ENCODE results near the gene GPR89A.

Gene GPR89A

DNA sequence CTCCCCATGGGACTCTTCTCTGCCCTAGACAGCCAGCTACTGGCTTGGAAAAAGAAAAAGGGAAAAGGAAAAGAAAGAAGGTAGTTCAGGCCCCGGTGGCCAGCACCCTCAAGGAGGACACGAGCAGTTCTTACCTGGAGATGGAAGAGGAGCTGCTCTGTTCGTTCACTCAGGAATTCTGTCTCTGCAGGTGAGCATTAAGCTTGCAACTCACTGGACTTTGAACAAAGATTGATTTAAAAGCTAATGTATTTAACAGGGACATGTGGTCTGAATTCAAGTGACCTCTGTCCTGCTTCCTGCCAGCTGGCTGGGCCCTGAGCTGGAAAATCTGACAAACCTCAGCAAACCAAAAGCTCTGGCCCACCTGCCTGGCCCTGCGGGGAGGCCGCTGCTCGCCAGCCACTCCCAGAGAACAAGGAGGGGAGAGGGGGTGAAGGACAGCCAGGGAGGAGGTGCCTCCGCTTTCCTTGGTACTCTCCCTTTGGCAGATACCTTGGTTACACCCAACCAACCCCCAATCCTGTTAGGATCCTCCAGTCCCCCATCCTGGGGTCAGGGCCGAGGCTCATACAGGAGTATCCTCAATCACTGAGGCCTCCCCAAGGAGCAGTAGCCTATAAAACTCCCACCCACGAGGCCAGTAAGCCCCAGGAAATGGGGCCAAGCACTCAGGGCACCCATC is 99.5 kb downstream of the GPR89A start, which contains the start of gene PDZK1:
PDZK1 (minus strand) TSS at position 186 of the 685 bp plus-strand sequence. CDS start 19,347 bp downstream, outside the sequence.
- TF ChIP-seq, protein P1, sequence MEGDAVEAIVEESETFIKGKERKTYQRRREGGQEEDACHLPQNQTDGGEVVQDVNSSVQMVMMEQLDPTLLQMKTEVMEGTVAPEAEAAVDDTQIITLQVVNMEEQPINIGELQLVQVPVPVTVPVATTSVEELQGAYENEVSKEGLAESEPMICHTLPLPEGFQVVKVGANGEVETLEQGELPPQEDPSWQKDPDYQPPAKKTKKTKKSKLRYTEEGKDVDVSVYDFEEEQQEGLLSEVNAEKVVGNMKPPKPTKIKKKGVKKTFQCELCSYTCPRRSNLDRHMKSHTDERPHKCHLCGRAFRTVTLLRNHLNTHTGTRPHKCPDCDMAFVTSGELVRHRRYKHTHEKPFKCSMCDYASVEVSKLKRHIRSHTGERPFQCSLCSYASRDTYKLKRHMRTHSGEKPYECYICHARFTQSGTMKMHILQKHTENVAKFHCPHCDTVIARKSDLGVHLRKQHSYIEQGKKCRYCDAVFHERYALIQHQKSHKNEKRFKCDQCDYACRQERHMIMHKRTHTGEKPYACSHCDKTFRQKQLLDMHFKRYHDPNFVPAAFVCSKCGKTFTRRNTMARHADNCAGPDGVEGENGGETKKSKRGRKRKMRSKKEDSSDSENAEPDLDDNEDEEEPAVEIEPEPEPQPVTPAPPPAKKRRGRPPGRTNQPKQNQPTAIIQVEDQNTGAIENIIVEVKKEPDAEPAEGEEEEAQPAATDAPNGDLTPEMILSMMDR (IDR thresholded peaks at IDR 0.05; ENCODE audit: extremely low read depth, missing control alignments), result no peak
- DNase-seq (ENCODE audit: low spot score), result no peak

DNA sequence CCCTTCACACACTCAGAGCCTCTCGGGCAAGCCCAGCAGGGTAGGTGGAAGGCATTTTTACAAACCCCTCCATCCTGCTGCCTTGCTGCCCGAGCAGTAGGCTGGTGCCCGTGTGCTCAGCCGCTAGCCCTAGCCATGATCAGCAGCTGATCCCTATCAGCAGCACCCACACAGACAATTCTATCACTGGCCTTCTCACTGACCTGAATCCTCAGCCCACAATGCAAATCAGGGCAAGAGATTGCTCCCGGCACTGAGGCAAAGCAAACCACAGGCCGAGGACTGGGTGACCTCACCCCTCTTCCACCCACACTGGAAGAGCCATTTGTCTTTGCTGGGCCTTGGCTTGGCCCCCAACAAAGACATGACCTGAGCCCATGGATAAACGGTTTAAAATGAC is 100.3 kb downstream of the GPR89A start:
- TF ChIP-seq, protein P1 (IDR thresholded peaks at IDR 0.05; ENCODE audit: extremely low read depth, missing control alignments), result no peak
- DNase-seq (ENCODE audit: low spot score), result peak; percentile 39

DNA sequence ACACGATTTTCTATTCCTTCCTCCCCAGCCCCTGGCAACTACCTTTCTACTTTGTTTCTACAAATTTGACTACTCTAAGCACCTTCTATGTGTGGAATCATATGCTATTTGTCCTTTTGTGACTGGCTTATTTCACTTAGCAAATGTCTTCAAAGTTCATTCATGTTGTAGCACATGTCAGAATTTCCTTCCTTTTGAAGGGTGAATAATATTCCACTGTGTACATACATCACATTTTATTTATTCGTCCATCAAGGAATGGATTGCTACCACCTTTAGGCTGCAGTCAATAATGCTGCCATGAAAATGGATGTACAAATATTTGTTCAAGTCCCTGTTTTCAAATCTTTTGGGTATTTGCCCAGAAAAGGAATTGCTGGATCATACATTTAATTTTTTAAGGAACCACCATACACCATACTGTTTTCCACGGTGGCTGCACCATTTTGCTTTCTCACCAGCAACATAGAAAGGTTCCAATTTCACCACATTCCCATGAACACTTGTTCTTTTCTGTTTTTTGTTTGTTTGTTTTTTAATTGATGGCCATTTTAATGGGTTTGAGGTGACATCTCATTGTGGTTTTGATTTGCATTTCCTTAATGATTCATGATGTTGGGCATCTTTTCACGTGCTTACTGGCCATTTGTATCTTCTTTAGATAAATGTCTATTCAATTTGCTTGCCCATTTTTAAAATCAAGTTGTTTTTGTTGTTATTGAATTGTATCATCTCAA is 102.7 kb downstream of the GPR89A start:
- TF ChIP-seq, protein P1 (IDR thresholded peaks at IDR 0.05; ENCODE audit: extremely low read depth, missing control alignments), result no peak
- DNase-seq (ENCODE audit: low spot score), result no peak

DNA sequence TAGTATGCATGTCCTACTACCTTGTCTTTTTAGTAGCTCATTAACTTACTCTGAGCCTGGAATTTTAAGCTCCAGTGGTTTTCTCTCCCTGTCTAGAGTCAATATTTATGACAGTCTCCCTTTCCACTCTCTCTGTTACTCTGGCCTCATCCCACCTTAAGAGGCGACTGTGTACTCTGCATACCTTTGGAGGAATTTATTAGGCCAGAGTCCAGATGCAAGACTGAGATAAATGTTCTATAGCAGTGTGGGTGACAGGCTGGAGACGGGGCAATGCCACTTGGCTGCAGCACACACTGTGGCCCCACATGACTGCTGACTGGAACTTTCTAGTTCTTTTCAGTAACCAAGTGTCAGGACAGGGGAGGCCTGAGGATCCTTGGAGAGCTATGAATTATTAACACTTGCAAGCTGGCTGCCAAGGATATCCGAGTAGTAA is 103.4 kb downstream of the GPR89A start:
- TF ChIP-seq, protein P1 (IDR thresholded peaks at IDR 0.05; ENCODE audit: extremely low read depth, missing control alignments), result no peak
- DNase-seq (ENCODE audit: low spot score), result no peak

DNA sequence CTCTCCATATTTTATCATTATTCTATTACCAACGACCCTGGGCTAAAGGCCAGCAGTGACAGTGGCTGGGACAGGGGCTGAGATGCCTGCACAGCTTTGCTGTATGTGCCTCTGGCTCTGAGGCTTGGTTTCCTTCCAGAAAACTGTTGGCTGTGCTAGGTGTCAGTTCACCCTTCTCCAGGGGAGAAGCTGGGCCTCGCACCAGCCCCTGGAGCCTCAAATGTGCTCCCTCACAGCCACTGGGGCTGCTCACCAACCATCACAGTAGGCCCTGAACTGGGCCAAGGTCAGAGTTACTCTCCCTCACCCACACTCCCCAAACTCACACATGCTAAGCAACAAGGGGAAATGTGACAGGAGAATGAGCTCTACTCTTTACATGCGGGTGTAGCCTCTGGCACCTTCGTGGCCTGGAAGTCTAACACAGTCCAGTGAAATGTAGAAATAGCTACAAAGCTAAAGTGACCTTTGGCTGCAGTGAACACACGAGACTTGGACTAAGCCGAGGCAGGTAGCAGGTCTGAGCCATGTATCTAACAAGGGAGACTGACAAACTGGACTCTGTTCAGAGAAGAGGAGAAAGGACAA is 106.8 kb downstream of the GPR89A start:
- TF ChIP-seq, protein P1 (IDR thresholded peaks at IDR 0.05; ENCODE audit: extremely low read depth, missing control alignments), result no peak
- no peak for DNase-seq (ENCODE audit: low spot score)

DNA sequence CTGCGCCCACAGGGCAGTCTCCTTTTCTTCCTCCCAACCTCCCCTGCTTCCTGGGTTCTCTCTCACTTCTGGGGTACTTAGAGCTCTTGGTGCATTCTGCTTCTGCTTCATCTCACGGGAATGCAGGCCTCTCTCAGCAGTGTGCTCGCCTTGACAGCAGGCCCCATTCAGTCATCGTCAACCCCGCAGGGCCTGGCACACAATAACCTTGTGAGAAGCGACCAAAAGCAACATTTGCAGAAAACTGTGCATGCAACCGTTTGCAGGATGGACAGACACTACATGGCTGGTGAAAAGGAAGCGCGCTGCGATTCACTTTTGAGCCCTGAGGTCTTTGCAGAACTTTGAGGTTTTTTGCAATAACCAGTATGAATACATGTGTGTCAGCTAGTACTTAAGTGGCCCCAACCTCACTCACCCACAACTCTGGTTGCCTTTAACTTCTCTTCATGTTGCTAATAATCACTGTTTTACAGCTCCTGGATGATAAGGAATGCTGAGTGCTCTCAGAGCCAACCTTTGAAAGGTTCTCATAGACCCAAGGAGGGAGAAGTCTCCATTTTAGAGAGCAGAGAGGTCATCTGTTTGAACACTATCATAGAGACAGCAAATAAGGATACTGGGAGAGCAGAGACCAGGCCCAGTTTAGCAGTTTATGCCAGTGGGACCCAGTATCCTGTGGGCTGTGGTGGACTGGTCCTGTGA is 109.0 kb downstream of the GPR89A start:
- TF ChIP-seq, protein P1 (IDR thresholded peaks at IDR 0.05; ENCODE audit: extremely low read depth, missing control alignments), result no peak
- DNase-seq (ENCODE audit: low spot score), result no peak

All from GM20000 (cell line).